ENCODE data around the gene PAM. TPM values are rescaled to one million over a fixed set of nuclear protein-coding genes. Genes with fewer than 3 reads are reported as not detected.

The PAM gene
- total RNA-seq, 2 donors from 2014 or later: 32.9 to 38.2 TPM

GRCh38 chr5:102946971-102947370, 191.9 kb downstream of the PAM start:
- no peaks in the 10 kb centered on the region for H3K36me3 ChIP-seq (ENCODE audit: control insufficient read depth, insufficient read depth, low read length)
- Mint-ChIP-seq H3K27ac (no peak overlapping the region), H3K27me3 (ENCODE audit: insufficient read depth) (no peaks in the 10 kb centered on the region), H3K36me3 (ENCODE audit: low read depth) (no peaks in the 10 kb centered on the region), H3K4me1 (no peaks in the 10 kb centered on the region), H3K9me3 (no peaks in the 10 kb centered on the region), H3K4me3 (no peak overlapping the region)
- H3K27me3 ChIP-seq (ENCODE audit: control insufficient read depth, insufficient read depth, low read length, poor library complexity, severe bottlenecking): no peaks in the 10 kb centered on the region
- 85% methylated on average over 2 of the region's 2 CpGs; no CpG with 5 or more reads in 1 of the 2 experiments for WGBS, 2 experiments (ENCODE audit: insufficient coverage in 1 of 2, insufficient read length in 1 of 2)
- H3K9me3 ChIP-seq (ENCODE audit: control insufficient read depth, low read length): no peaks in the 10 kb centered on the region
- no peaks in the 10 kb centered on the region for H3K4me1 ChIP-seq (ENCODE audit: control insufficient read depth, insufficient read depth, low read length)
- no peak for TF ChIP-seq CTCF (conservative IDR thresholded peaks at IDR 0.05)
- no peak overlapping the region for H3K4me3 ChIP-seq (ENCODE audit: low read length)
- H3K9ac ChIP-seq (ENCODE audit: extremely low read depth, low read length, poor library complexity, severe bottlenecking): no peak overlapping the region
- no peak for DNase-seq
- H3K27ac ChIP-seq (ENCODE audit: low read depth, low read length): no peak overlapping the region

- WGBS, 2 experiments (ENCODE audit: insufficient coverage in 1 of 2, insufficient read length in 1 of 2): 67% methylated on average over 1 of the region's 1 CpG; no CpG with 5 or more reads in 1 of the 2 experiments
- H3K27me3 Mint-ChIP-seq (ENCODE audit: insufficient read depth): no peaks in the 10 kb centered on the region
Measured at GRCh38 chr5:102955488-102955887, 200.4 kb downstream of the PAM start.

GRCh38 chr5:102956599-102956998, 201.5 kb downstream of the PAM start:
- Histone ChIP-seq H3K27ac (ENCODE audit: low read depth, low read length) (no peak overlapping the region), H3K4me1 (ENCODE audit: control insufficient read depth, insufficient read depth, low read length) (no peaks in the 10 kb centered on the region), H3K27me3 (ENCODE audit: control insufficient read depth, insufficient read depth, low read length, poor library complexity, severe bottlenecking) (no peaks in the 10 kb centered on the region), H3K9ac (ENCODE audit: extremely low read depth, low read length, poor library complexity, severe bottlenecking) (no peak overlapping the region), H3K9me3 (ENCODE audit: control insufficient read depth, low read length) (no peaks in the 10 kb centered on the region), H3K4me3 (ENCODE audit: low read length) (no peak overlapping the region), H3K36me3 (ENCODE audit: control insufficient read depth, insufficient read depth, low read length) (no peaks in the 10 kb centered on the region)
- TF ChIP-seq CTCF (conservative IDR thresholded peaks at IDR 0.05): no peak
- no peaks in the 10 kb centered on the region for H3K4me1 Mint-ChIP-seq
- H3K9me3 Mint-ChIP-seq: no peaks in the 10 kb centered on the region
- H3K36me3 Mint-ChIP-seq (ENCODE audit: low read depth): no peaks in the 10 kb centered on the region
- DNase-seq: no peak
- H3K27ac Mint-ChIP-seq: no peak overlapping the region
- WGBS, 2 experiments (ENCODE audit: insufficient coverage in 1 of 2, insufficient read length in 1 of 2): 100% methylated on average over 1 of the region's 2 CpGs; no CpG with 5 or more reads in 1 of the 2 experiments
- no peak overlapping the region for H3K4me3 Mint-ChIP-seq
- H3K27me3 Mint-ChIP-seq (ENCODE audit: insufficient read depth): no peaks in the 10 kb centered on the region

More at GRCh38 chr5:102955488-102955887, 200.4 kb downstream of the PAM start:
- Histone ChIP-seq H3K27me3 (ENCODE audit: control insufficient read depth, insufficient read depth, low read length, poor library complexity, severe bottlenecking) (no peaks in the 10 kb centered on the region), H3K36me3 (ENCODE audit: control insufficient read depth, insufficient read depth, low read length) (no peaks in the 10 kb centered on the region), H3K9me3 (ENCODE audit: control insufficient read depth, low read length) (no peaks in the 10 kb centered on the region), H3K4me3 (ENCODE audit: low read length) (no peak overlapping the region), H3K9ac (ENCODE audit: extremely low read depth, low read length, poor library complexity, severe bottlenecking) (no peak overlapping the region), H3K27ac (ENCODE audit: low read depth, low read length) (no peak overlapping the region), H3K4me1 (ENCODE audit: control insufficient read depth, insufficient read depth, low read length) (no peaks in the 10 kb centered on the region)
- no peak for DNase-seq
- no peaks in the 10 kb centered on the region for H3K36me3 Mint-ChIP-seq (ENCODE audit: low read depth)
- no peak overlapping the region for H3K27ac Mint-ChIP-seq
- no peak overlapping the region for H3K4me3 Mint-ChIP-seq
- no peaks in the 10 kb centered on the region for H3K9me3 Mint-ChIP-seq
- TF ChIP-seq CTCF (conservative IDR thresholded peaks at IDR 0.05): no peak
- no peaks in the 10 kb centered on the region for H3K4me1 Mint-ChIP-seq
